Right lobe of liver (tissue), 6 donors: ENCODE data around the gene HYDIN. TPM values are rescaled to one million over a fixed set of nuclear protein-coding genes. Genes with fewer than 3 reads are reported as not detected.
A peak's percentile ranks its signal among the peaks of the same experiment; 100 is the strongest.

Experiments used
- ATAC-seq, 4 donors: fragments of 200-7000 bp; cut with Tn5 transposase; one replicate each; pipeline ENCODE4 v1.9.1; 2020; ENCODE audit warnings: mild to moderate bottlenecking in 4 of 4, moderate library complexity in 4 of 4
- DNase-seq, 3 donors: peaks; one replicate each; pipeline ENCODE4 v3.0.0-alpha.2; 2020
- H3K27ac ChIP-seq, 3 donors: fragments of 200-600 bp; one replicate each; pipeline ENCODE4 v1.8.0; 2022
- H3K27me3 ChIP-seq, 2 donors: fragments of 200-600 bp; one replicate each; pipeline ENCODE4 v1.8.0; 2022
- H3K36me3 ChIP-seq, 4 donors: fragments of 200-600 bp; sonication (generic) in 1 of 4; one replicate each; pipeline versions ENCODE4 v1.5.1 to v1.8.0; 2017 to 2022; ENCODE audit warnings: control low read depth in 1 of 4
- H3K4me1 ChIP-seq, 4 donors: fragments of 200-600 bp; sonication (generic) in 1 of 4; one replicate each; pipeline versions ENCODE4 v1.5.1 to v1.8.0; 2017 to 2022; ENCODE audit warnings: control low read depth in 1 of 4
- H3K4me3 ChIP-seq, 3 donors: fragments of 200-600 bp; one replicate each; pipeline ENCODE4 v1.8.0; 2022
- H3K9me3 ChIP-seq, 4 donors: fragments of 200-600 bp; sonication (generic) in 1 of 4; one replicate each; pipeline versions ENCODE4 v1.5.1 to v1.8.0; 2017 to 2022; ENCODE audit warnings: control low read depth in 1 of 4
- CTCF ChIP-seq, 4 donors: fragments of 200-600 bp in 3 of 4; fragments of 450-650 bp in 1 of 4; IDR thresholded peaks; one replicate each; pipeline versions ENCODE4 v1.5.1 to v1.8.0; 2016 to 2022; ENCODE audit warnings: antibody characterized with exemption in 4 of 4, mild to moderate bottlenecking in 2 of 4
- POLR2A ChIP-seq: fragments of 450-650 bp; IDR thresholded peaks from one replicate; pipeline ENCODE4 v1.6.1; 2017; ENCODE audit warnings: antibody characterized with exemption, mild to moderate bottlenecking
- WGBS: methylation state at CpG from one replicate; pipeline ENCODE4 v1.1.6; 2018; ENCODE audit warnings: low coverage, low lambda C conversion rate; ENCODE audit not compliant: insufficient coverage; ENCODE audit errors: missing lambda C conversion rate; 5-methylcytosine and 5-hydroxymethylcytosine counted together
- intact Hi-C, 2 donors: fragments of 100-400 bp; cut with DNase I; formaldehyde crosslinking; loops; one replicate each; pipeline versions ENCODE4 v1.11.2 to v1.14.1; 2022
- total RNA-seq, 6 experiments: library from RNA; depleted of rRNA in 2 of 6; stranded (reverse); fragments of >200 nt in 2 of 6; fragmentation: NEBNext Ultra II Directional in 3 of 6; extraction: Animal tissue kit (Norgen Biotek cat#: 25700) in 3 of 6; gene quantifications; one replicate each; pipeline versions ENCODE4 v1.1.0 to v1.2.4, GENCODE V29; 2016 to 2023
- donor health status: DM: no; HTN: yes; CAD: no.
- donor health status: DM: no; HTN: no; CAD: no.
- donor health status: DM: no; HTN: no; CAD: no.
- donor health status: DM: no; HTN: yes; CAD: no.
- donor health status: DM: no; HTN: yes; CAD: no.

Gene HYDIN
- total RNA-seq, 6 experiments from 2014 or later, result 0.20 to 1.4 (median 0.27) TPM; not detected in 1

- 78% methylated on average over 10 of the region's 21 CpGs for WGBS
- TF ChIP-seq POLR2A (no peak), CTCF (IDR thresholded peaks at IDR 0.05) (no peak)
- no peaks in the 10 kb centered on the region for H3K27me3 ChIP-seq
- H3K36me3 ChIP-seq, result peaks cover 0 to 51% (median 25%) of the 10 kb centered on the region in 4 donors
- H3K4me1 ChIP-seq, result no peaks in the 10 kb centered on the region
- intact Hi-C loops, result no loop called here
- H3K27ac ChIP-seq, result no peak overlapping the region
- H3K9me3 ChIP-seq, result no peaks in the 10 kb centered on the region
- no peak overlapping the region for H3K4me3 ChIP-seq
- peak; percentile 36 to 54 (median 46) for ATAC-seq
- DNase-seq, result no peak
Observed at GRCh38 chr16:70784692-70785555, 445.6 kb downstream of the HYDIN start.

GRCh38 chr16:70782237-70782636, 448.3 kb downstream of the HYDIN start:
- ATAC-seq (no peak), DNase-seq (no peak)
- no peaks in the 10 kb centered on the region for H3K9me3 ChIP-seq
- peaks cover 0 to 57% (median 25%) of the 10 kb centered on the region in 4 donors for H3K36me3 ChIP-seq
- H3K4me3 ChIP-seq, result no peak overlapping the region
- no peak overlapping the region for H3K27ac ChIP-seq
- no CpG with 5 or more reads among the region's 3 CpGs for WGBS
- intact Hi-C loops, result no loop called here
- TF ChIP-seq CTCF (IDR thresholded peaks at IDR 0.05) (no peak), POLR2A (no peak)
- H3K4me1 ChIP-seq, result no peaks in the 10 kb centered on the region
- no peaks in the 10 kb centered on the region for H3K27me3 ChIP-seq

- WGBS, result no CpG with 5 or more reads among the region's 14 CpGs
- Histone ChIP-seq H3K4me1 (no peaks in the 10 kb centered on the region), H3K27ac (no peak overlapping the region), H3K36me3 (peaks cover 0 to 57% (median 25%) of the 10 kb centered on the region in 4 donors), H3K9me3 (no peaks in the 10 kb centered on the region), H3K27me3 (no peaks in the 10 kb centered on the region), H3K4me3 (no peak overlapping the region)
- TF ChIP-seq CTCF (IDR thresholded peaks at IDR 0.05) (no peak), POLR2A (no peak)
- DNase-seq, result no peak
- ATAC-seq, result no peak
- intact Hi-C loops, result no loop called here
Observed at GRCh38 chr16:70781800-70782199, 448.7 kb downstream of the HYDIN start.

- TF ChIP-seq POLR2A (no peak), CTCF (IDR thresholded peaks at IDR 0.05) (no peak)
- H3K27ac ChIP-seq, result no peak overlapping the region
- H3K27me3 ChIP-seq, result no peaks in the 10 kb centered on the region
- peaks cover 0 to 57% (median 25%) of the 10 kb centered on the region in 4 donors for H3K36me3 ChIP-seq
- no CpG with 5 or more reads among the region's 10 CpGs for WGBS
- H3K9me3 ChIP-seq, result no peaks in the 10 kb centered on the region
- DNase-seq (no peak), ATAC-seq (peak in 1 of 4 donors; percentile 14)
- no peaks in the 10 kb centered on the region for H3K4me1 ChIP-seq
- intact Hi-C loops, result no loop called here
- H3K4me3 ChIP-seq, result no peak overlapping the region
Observed at GRCh38 chr16:70780546-70780945, 450.0 kb downstream of the HYDIN start.
